ENCODE measurements around the gene STK32B. TPM values are rescaled to one million over a fixed set of nuclear protein-coding genes. Genes with fewer than 3 reads are reported as not detected.

The STK32B gene
- total RNA-seq, 2 experiments from 2014 or later = not detected

- no peak overlapping the region for H3K4me3 Mint-ChIP-seq
- no peaks in the 10 kb centered on the region for H3K36me3 Mint-ChIP-seq (ENCODE audit: low read depth)
- TF ChIP-seq CTCF (IDR thresholded peaks at IDR 0.05) = no peak
- ChIA-PET CTCF (no interaction called here), POLR2A (no interaction called here)
- no peaks in the 10 kb centered on the region for H3K9me3 Mint-ChIP-seq
- H3K27me3 Mint-ChIP-seq = no peaks in the 10 kb centered on the region
- no peaks in the 10 kb centered on the region for H3K4me1 Mint-ChIP-seq (ENCODE audit: low read depth)
- ATAC-seq (no peak), DNase-seq (no peak)
- intact Hi-C loops (cut with micrococcal nuclease) = no loop called here
- H3K27ac Mint-ChIP-seq = no peak overlapping the region
Measured at GRCh38 chr4:5203993-5204310, 152.7 kb downstream of the STK32B start.

- CTCF ChIA-PET = no interaction called here
Measured at GRCh38 chr4:5204781-5205180, 153.5 kb downstream of the STK32B start.

GRCh38 chr4:5206016-5206790 lies 154.9 kb downstream of the STK32B start:
- CTCF ChIA-PET = no interaction called here
- no peaks in the 10 kb centered on the region for H3K36me3 Mint-ChIP-seq (ENCODE audit: low read depth)
- ATAC-seq (no peak), DNase-seq (no peak)
- no peak for TF ChIP-seq CTCF (IDR thresholded peaks at IDR 0.05)
- no peaks in the 10 kb centered on the region for H3K27me3 Mint-ChIP-seq
- POLR2A ChIA-PET = no interaction called here
- H3K9me3 Mint-ChIP-seq = no peaks in the 10 kb centered on the region
- no peak overlapping the region for H3K4me3 Mint-ChIP-seq
- intact Hi-C loops (cut with micrococcal nuclease) = no loop called here
- H3K27ac Mint-ChIP-seq = no peak overlapping the region
- no peaks in the 10 kb centered on the region for H3K4me1 Mint-ChIP-seq (ENCODE audit: low read depth)

More at GRCh38 chr4:5204781-5205180, 153.5 kb downstream of the STK32B start:
- Mint-ChIP-seq H3K27me3 (no peaks in the 10 kb centered on the region), H3K9me3 (no peaks in the 10 kb centered on the region), H3K36me3 (ENCODE audit: low read depth) (no peaks in the 10 kb centered on the region), H3K27ac (no peak overlapping the region), H3K4me1 (ENCODE audit: low read depth) (no peaks in the 10 kb centered on the region), H3K4me3 (no peak overlapping the region)
- no peak for DNase-seq
- TF ChIP-seq CTCF (IDR thresholded peaks at IDR 0.05) = no peak
- no peak for ATAC-seq
- intact Hi-C loops (cut with micrococcal nuclease) = no loop called here
- POLR2A ChIA-PET = no interaction called here

- Mint-ChIP-seq H3K36me3 (ENCODE audit: low read depth) (no peaks in the 10 kb centered on the region), H3K4me1 (ENCODE audit: low read depth) (no peaks in the 10 kb centered on the region), H3K27ac (no peak overlapping the region), H3K9me3 (no peaks in the 10 kb centered on the region), H3K4me3 (no peak overlapping the region), H3K27me3 (no peaks in the 10 kb centered on the region)
- ChIA-PET CTCF (no interaction called here), POLR2A (no interaction called here)
- TF ChIP-seq CTCF (IDR thresholded peaks at IDR 0.05) = no peak
- intact Hi-C loops (cut with micrococcal nuclease) = no loop called here
- DNase-seq (no peak), ATAC-seq (no peak)
Measured at GRCh38 chr4:5209862-5210261, 158.6 kb downstream of the STK32B start.

GRCh38 chr4:5211282-5211839 lies 160.1 kb downstream of the STK32B start:
- POLR2A ChIA-PET = no interaction called here
- intact Hi-C loops (cut with micrococcal nuclease) = no loop called here
- CTCF ChIA-PET = no interaction called here

More at GRCh38 chr4:5211282-5211839, 160.1 kb downstream of the STK32B start:
- Mint-ChIP-seq H3K36me3 (ENCODE audit: low read depth) (no peaks in the 10 kb centered on the region), H3K9me3 (no peaks in the 10 kb centered on the region), H3K4me1 (ENCODE audit: low read depth) (no peaks in the 10 kb centered on the region), H3K27me3 (no peaks in the 10 kb centered on the region), H3K4me3 (no peak overlapping the region), H3K27ac (no peak overlapping the region)
- DNase-seq = no peak
- no peak for ATAC-seq
- no peak for TF ChIP-seq CTCF (IDR thresholded peaks at IDR 0.05)

Data from activated CD8-positive, alpha-beta T cell treated with anti-CD3 and anti-CD28 coated beads for 36 hours (primary cell).